PFSK-1 (cell line): ENCODE measurements around the gene MAP4K2.

ENCODE experiments used
- FOXP2 ChIP-seq: optimal IDR thresholded peaks from 2 replicates; pipeline ENCODE3; 2011; ENCODE audit warnings: borderline replicate concordance, control low read depth, inconsistent platforms; ENCODE audit not compliant: insufficient read depth; ENCODE audit errors: extremely low read length, extremely low read depth
- POLR2AphosphoS5 ChIP-seq: IDR thresholded peaks from 2 replicates; pipeline ENCODE4 v1.6.1; 2012; ENCODE audit warnings: low read depth, mild to moderate bottlenecking, control low read depth, low read length, moderate library complexity
- SIN3A ChIP-seq: IDR thresholded peaks from 2 replicates; pipeline ENCODE4 v1.6.1; 2012; ENCODE audit warnings: mild to moderate bottlenecking, low read length, moderate library complexity, borderline replicate concordance; ENCODE audit not compliant: insufficient read depth
- TAF1 ChIP-seq: IDR thresholded peaks from 2 replicates; pipeline ENCODE4 v1.6.1; 2012; ENCODE audit warnings: low read length, control low read depth, borderline replicate concordance; ENCODE audit not compliant: insufficient read depth
- TF ChIP-seq, protein P1 (sequence below), 2 experiments: IDR thresholded peaks; 2 replicates each; pipeline versions ENCODE4 v1.6.1 to v1.8.0; 2011 to 2012; ENCODE audit warnings: low read depth in 2 of 2, low read length in 2 of 2, control low read depth in 1 of 2, inconsistent platforms in 1 of 2, mild to moderate bottlenecking in 1 of 2, moderate library complexity in 1 of 2; ENCODE audit not compliant: insufficient read depth in 1 of 2

DNA sequence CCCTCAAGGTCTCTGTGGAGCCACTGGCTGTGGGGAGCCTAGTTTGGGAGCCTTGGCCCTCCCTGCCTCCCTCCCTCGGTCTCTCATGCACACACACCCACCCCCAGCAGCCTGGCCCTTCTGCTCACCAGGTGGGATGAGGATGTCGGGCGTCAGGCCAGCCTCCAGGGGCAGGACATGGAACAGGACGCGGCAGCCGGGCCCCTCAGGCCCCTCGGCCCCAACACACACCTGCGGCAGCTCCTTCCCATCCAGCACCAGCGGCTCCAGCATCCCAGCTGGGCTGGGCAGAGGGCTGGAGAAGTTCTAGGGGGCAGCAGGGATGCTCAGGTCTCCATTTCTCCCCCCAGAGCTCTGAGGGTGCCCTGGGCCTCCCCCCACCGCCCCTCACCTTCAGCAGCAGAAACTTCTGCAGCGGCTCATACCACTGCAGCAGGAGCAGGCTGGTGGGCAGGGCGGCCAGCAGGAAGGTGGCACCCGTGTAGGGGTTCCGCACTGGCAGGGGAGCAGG, 11.2 kb downstream of the MAP4K2 start:
- no peak for TF ChIP-seq POLR2AphosphoS5
- TF ChIP-seq TAF1: no peak
- TF ChIP-seq, protein P1, sequence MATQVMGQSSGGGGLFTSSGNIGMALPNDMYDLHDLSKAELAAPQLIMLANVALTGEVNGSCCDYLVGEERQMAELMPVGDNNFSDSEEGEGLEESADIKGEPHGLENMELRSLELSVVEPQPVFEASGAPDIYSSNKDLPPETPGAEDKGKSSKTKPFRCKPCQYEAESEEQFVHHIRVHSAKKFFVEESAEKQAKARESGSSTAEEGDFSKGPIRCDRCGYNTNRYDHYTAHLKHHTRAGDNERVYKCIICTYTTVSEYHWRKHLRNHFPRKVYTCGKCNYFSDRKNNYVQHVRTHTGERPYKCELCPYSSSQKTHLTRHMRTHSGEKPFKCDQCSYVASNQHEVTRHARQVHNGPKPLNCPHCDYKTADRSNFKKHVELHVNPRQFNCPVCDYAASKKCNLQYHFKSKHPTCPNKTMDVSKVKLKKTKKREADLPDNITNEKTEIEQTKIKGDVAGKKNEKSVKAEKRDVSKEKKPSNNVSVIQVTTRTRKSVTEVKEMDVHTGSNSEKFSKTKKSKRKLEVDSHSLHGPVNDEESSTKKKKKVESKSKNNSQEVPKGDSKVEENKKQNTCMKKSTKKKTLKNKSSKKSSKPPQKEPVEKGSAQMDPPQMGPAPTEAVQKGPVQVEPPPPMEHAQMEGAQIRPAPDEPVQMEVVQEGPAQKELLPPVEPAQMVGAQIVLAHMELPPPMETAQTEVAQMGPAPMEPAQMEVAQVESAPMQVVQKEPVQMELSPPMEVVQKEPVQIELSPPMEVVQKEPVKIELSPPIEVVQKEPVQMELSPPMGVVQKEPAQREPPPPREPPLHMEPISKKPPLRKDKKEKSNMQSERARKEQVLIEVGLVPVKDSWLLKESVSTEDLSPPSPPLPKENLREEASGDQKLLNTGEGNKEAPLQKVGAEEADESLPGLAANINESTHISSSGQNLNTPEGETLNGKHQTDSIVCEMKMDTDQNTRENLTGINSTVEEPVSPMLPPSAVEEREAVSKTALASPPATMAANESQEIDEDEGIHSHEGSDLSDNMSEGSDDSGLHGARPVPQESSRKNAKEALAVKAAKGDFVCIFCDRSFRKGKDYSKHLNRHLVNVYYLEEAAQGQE (IDR thresholded peaks at IDR 0.05; ENCODE audit: insufficient read depth in 1 of 2, low read depth in 2 of 2, low read length in 2 of 2): no peak
- no peak for TF ChIP-seq SIN3A
- no peak for TF ChIP-seq FOXP2
